ENCODE data around the gene CLMN. TPM values are rescaled to one million over a fixed set of nuclear protein-coding genes. Genes with fewer than 3 reads are reported as not detected.

The CLMN gene
- total and polyA plus RNA-seq, 2 experiments from 2014 or later = 3.2 to 5.7 TPM

- Histone ChIP-seq H3K36me3 (ENCODE audit: insufficient read depth) (no peaks in the 10 kb centered on the region), H2AFZ (no peak overlapping the region), H3K79me2 (replicated peaks; ENCODE audit: insufficient read depth) (no peaks in the 10 kb centered on the region), H3K27me3 (ENCODE audit: insufficient read depth) (no peaks in the 10 kb centered on the region), H3K4me2 (no peak overlapping the region), H3F3A (replicated peaks; ENCODE audit: low read depth) (no peaks in the 10 kb centered on the region), H3K4me1 (ENCODE audit: insufficient read depth) (peaks cover 24% of the 10 kb centered on the region), H3K27ac (ENCODE audit: low read depth) (no peak overlapping the region), H4K20me1 (replicated peaks; ENCODE audit: insufficient read depth) (no peaks in the 10 kb centered on the region), H3K4me3 (no peak overlapping the region), H3K9me2 (ENCODE audit: insufficient read depth) (no peaks in the 10 kb centered on the region)
- DNase-seq (ENCODE audit: low spot score) (no peak), ATAC-seq (no peak)
- no peak for TF ChIP-seq CTCF (conservative IDR thresholded peaks at IDR 0.05; ENCODE audit: low read depth in 2 of 2)
- TF ChIP-seq POLR2AphosphoS5 (IDR thresholded peaks at IDR 0.05; ENCODE audit: low read depth) = no peak
- TF ChIP-seq ZNF114 (CRISPR knock-in tag; IDR thresholded peaks at IDR 0.05) = no peak
- no peak for TF ChIP-seq CREB1 (CRISPR knock-in tag; IDR thresholded peaks at IDR 0.05; ENCODE audit: low read depth)
- no peak for TF ChIP-seq NANOG (IDR thresholded peaks at IDR 0.05; ENCODE audit: borderline replicate concordance)
- TF ChIP-seq REST (IDR thresholded peaks at IDR 0.05; ENCODE audit: unreplicated experiment) = no peak
- no peak for TF ChIP-seq EZH2 (IDR thresholded peaks at IDR 0.05; ENCODE audit: low read depth, unreplicated experiment)
- no peak for TF ChIP-seq JUNB (IDR thresholded peaks at IDR 0.05; ENCODE audit: unreplicated experiment)
- TF ChIP-seq, protein P1, sequence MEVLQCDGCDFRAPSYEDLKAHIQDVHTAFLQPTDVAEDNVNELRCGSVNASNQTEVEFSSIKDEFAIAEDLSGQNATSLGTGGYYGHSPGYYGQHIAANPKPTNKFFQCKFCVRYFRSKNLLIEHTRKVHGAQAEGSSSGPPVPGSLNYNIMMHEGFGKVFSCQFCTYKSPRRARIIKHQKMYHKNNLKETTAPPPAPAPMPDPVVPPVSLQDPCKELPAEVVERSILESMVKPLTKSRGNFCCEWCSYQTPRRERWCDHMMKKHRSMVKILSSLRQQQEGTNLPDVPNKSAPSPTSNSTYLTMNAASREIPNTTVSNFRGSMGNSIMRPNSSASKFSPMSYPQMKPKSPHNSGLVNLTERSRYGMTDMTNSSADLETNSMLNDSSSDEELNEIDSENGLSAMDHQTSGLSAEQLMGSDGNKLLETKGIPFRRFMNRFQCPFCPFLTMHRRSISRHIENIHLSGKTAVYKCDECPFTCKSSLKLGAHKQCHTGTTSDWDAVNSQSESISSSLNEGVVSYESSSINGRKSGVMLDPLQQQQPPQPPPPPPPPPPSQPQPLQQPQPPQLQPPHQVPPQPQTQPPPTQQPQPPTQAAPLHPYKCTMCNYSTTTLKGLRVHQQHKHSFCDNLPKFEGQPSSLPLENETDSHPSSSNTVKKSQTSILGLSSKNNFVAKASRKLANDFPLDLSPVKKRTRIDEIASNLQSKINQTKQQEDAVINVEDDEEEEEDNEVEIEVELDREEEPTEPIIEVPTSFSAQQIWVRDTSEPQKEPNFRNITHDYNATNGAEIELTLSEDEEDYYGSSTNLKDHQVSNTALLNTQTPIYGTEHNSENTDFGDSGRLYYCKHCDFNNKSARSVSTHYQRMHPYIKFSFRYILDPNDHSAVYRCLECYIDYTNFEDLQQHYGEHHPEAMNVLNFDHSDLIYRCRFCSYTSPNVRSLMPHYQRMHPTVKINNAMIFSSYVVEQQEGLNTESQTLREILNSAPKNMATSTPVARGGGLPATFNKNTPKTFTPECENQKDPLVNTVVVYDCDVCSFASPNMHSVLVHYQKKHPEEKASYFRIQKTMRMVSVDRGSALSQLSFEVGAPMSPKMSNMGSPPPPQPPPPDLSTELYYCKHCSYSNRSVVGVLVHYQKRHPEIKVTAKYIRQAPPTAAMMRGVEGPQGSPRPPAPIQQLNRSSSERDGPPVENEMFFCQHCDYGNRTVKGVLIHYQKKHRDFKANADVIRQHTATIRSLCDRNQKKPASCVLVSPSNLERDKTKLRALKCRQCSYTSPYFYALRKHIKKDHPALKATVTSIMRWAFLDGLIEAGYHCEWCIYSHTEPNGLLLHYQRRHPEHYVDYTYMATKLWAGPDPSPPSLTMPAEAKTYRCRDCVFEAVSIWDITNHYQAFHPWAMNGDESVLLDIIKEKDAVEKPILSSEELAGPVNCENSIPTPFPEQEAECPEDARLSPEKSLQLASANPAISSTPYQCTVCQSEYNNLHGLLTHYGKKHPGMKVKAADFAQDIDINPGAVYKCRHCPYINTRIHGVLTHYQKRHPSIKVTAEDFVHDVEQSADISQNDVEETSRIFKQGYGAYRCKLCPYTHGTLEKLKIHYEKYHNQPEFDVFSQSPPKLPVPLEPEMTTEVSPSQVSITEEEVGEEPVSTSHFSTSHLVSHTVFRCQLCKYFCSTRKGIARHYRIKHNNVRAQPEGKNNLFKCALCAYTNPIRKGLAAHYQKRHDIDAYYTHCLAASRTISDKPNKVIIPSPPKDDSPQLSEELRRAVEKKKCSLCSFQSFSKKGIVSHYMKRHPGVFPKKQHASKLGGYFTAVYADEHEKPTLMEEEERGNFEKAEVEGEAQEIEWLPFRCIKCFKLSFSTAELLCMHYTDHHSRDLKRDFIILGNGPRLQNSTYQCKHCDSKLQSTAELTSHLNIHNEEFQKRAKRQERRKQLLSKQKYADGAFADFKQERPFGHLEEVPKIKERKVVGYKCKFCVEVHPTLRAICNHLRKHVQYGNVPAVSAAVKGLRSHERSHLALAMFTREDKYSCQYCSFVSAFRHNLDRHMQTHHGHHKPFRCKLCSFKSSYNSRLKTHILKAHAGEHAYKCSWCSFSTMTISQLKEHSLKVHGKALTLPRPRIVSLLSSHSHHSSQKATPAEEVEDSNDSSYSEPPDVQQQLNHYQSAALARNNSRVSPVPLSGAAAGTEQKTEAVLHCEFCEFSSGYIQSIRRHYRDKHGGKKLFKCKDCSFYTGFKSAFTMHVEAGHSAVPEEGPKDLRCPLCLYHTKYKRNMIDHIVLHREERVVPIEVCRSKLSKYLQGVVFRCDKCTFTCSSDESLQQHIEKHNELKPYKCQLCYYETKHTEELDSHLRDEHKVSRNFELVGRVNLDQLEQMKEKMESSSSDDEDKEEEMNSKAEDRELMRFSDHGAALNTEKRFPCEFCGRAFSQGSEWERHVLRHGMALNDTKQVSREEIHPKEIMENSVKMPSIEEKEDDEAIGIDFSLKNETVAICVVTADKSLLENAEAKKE (CRISPR knock-in tag; IDR thresholded peaks at IDR 0.05) = no peak
- TF ChIP-seq ETS1 (IDR thresholded peaks at IDR 0.05) = no peak
- TF ChIP-seq EZH2phosphoT487 (IDR thresholded peaks at IDR 0.05; ENCODE audit: unreplicated experiment) = no peak
- no peak for TF ChIP-seq ZNF331 (CRISPR knock-in tag; IDR thresholded peaks at IDR 0.05; ENCODE audit: low read depth)
- no peak for TF ChIP-seq STAT1 (IDR thresholded peaks at IDR 0.05; ENCODE audit: unreplicated experiment)
- H3K4me1 Mint-ChIP-seq = peaks cover 34% of the 10 kb centered on the region
- H3K27ac Mint-ChIP-seq = no peak overlapping the region
- no peaks in the 10 kb centered on the region; the same call in 2 of the 3 replicates for H3K36me3 Mint-ChIP-seq (ENCODE audit: low read depth)
- H3K4me3 Mint-ChIP-seq = no peak overlapping the region; the same call in 2 of the 3 replicates
- H3K9me3 Mint-ChIP-seq = no peaks in the 10 kb centered on the region
- H3K27me3 Mint-ChIP-seq (ENCODE audit: insufficient read depth, low read depth, poor library complexity) = peaks cover 16% of the 10 kb centered on the region
Measured at GRCh38 chr14:95216008-95216407, 103.7 kb downstream of the CLMN start.
